CD4-positive, alpha-beta T cell (primary cell): ENCODE measurements around the gene TBC1D9B. TPM values are rescaled to one million over a fixed set of nuclear protein-coding genes. Genes with fewer than 3 reads are reported as not detected.
A peak's percentile ranks its signal among the peaks of the same experiment; 100 is the strongest.

Experiments
- ATAC-seq: fragments of 200-7000 bp; cut with Tn5 transposase; one replicate; pipeline ENCODE4 v1.10.0; 2022; ENCODE audit warnings: mild to moderate bottlenecking; ENCODE audit not compliant: poor library complexity
- CTCF ChIA-PET: fragments of 350-600 bp; sonication (Branson Sonifier 250); formaldehyde crosslinking; loops from one replicate; lab custom pipeline; 2021; ENCODE audit warnings: antibody characterized with exemption, inconsistent platforms; lab: Charles Lee
- POLR2A ChIA-PET: fragments of 350-600 bp; sonication (Branson Sonifier 250); formaldehyde crosslinking; loops from one replicate; lab custom pipeline; 2021; ENCODE audit warnings: antibody characterized with exemption, inconsistent platforms; lab: Charles Lee
- DNase-seq, 14 experiments: peaks; one replicate each; pipeline ENCODE4 v3.0.0-alpha.2; 2013 to 2020; ENCODE audit warnings: mixed read lengths in 2 of 14
- H3K27ac ChIP-seq, 2 donors: one replicate each; pipeline versions ENCODE4 v1.5.1 to v1.7.0; 2013; ENCODE audit warnings: low read length in 2 of 2, low read depth in 1 of 2, mild to moderate bottlenecking in 1 of 2
- H3K27me3 ChIP-seq, 2 experiments: 1 replicate in 1 of 2; 2 replicates in 1 of 2; pipeline versions ENCODE4 v1.6.1 to v1.7.0; 2013; ENCODE audit warnings: low read length in 2 of 2, control low read depth in 1 of 2, mild to moderate bottlenecking in 1 of 2, moderate library complexity in 1 of 2; ENCODE audit not compliant: insufficient read depth in 2 of 2, control insufficient read depth in 1 of 2
- H3K36me3 ChIP-seq: one replicate; pipeline ENCODE4 v1.6.1; 2013; ENCODE audit warnings: low read length, control low read depth; ENCODE audit not compliant: insufficient read depth
- H3K4me1 ChIP-seq: one replicate; pipeline ENCODE4 v1.6.1; 2013; ENCODE audit warnings: low read length, control low read depth; ENCODE audit not compliant: insufficient read depth
- H3K4me3 ChIP-seq: one replicate; pipeline ENCODE4 v1.5.1; 2013; ENCODE audit warnings: mild to moderate bottlenecking, low read length, moderate library complexity
- H3K9me3 ChIP-seq, 2 experiments: 1 replicate in 1 of 2; 2 replicates in 1 of 2; pipeline versions ENCODE4 v1.6.1 to v1.7.0; 2013; ENCODE audit warnings: low read length in 2 of 2, mild to moderate bottlenecking in 2 of 2, control low read depth in 1 of 2, moderate library complexity in 1 of 2; ENCODE audit not compliant: control insufficient read depth in 1 of 2, insufficient read depth in 1 of 2
- H3K27ac Mint-ChIP-seq: one replicate; pipeline ENCODE4 v1.8.0; 2020; ENCODE audit warnings: mixed read lengths
- H3K27me3 Mint-ChIP-seq: one replicate; pipeline ENCODE4 v1.8.0; 2021; ENCODE audit warnings: mixed read lengths
- H3K36me3 Mint-ChIP-seq: one replicate; pipeline ENCODE4 v1.8.0; 2021; ENCODE audit warnings: low read depth, mixed read lengths
- H3K4me1 Mint-ChIP-seq: one replicate; pipeline ENCODE4 v1.8.0; 2021; ENCODE audit warnings: low read depth, mixed read lengths
- H3K4me3 Mint-ChIP-seq: one replicate; pipeline ENCODE4 v1.8.0; 2020; ENCODE audit warnings: mild to moderate bottlenecking, mixed read lengths
- H3K9me3 Mint-ChIP-seq: one replicate; pipeline ENCODE4 v1.8.0; 2020; ENCODE audit warnings: mixed read lengths
- intact Hi-C, 2 experiments: fragments of 100-400 bp; cut with DNase I in 1 of 2; cut with micrococcal nuclease in 1 of 2; formaldehyde crosslinking; loops; one replicate each; pipeline versions ENCODE4 v1.15.1 to v1.9.0; 2023 to 2025; cut with DNase I, micrococcal nuclease
- total RNA-seq, 174 experiments: library from RNA in 2 of 174; stranded (reverse) in 2 of 174; gene quantifications; one replicate each; pipeline ENCODE4 v1.2.3 and lab custom pipeline; 2021 to 2026
- TF ChIP-seq, protein P1 (sequence below): fragments of 200-600 bp; IDR thresholded peaks from one replicate; pipeline ENCODE4 v1.8.0; 2022; ENCODE audit warnings: antibody characterized with exemption, mild to moderate bottlenecking

The TBC1D9B gene
- total RNA-seq, 2 experiments from 2014 or later: 67.5 to 71.8 TPM

DNA sequence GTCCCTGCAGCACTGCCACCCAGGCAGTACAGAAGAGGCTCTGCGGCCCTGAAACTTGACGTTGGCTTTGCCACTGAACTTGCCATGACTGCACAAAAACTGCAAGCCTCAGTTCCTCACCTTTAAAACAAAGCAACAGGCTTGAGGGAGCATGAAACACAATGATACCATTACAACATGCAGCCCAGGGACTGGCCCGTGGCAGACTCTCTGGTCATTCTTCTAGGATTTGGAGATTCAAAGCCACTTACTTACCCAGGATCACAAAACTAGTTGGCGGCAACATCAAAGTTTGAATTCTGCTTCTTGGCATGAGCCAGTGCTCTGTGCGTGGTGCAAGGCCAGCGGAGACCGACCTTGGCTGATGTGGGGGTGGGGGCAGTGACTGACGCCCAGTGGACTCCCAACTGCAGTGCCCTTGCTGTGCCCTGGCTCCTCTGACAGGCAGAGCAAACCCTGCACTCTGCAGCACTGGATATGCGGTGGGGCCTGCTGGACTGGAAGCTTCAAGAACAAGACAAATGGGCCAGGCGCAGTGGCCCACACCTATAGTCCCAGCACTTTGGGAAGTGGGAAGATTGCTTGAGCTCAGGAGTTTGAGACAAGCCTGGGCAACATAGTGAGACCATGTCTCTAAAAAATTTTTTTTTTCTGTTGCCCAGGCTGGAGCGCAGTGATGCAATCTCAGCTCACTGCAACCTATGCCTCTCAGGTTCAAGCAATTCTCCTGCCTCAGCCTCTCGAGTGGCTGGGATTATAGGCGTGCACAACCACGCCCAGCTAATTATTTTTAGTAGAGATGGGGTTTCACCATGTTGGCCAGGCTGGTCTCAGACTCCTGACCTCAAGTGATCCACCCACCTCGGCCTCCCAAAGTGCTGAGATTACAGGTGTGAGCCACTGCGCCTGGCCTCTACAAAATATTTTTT lies 68.1 kb downstream of the TBC1D9B start:
- ATAC-seq (no peak), DNase-seq (no peak)
- no peaks in the 10 kb centered on the region for H3K27me3 ChIP-seq
- no peak overlapping the region for H3K4me3 ChIP-seq
- H3K36me3 ChIP-seq: peaks cover 50% of the 10 kb centered on the region
- Mint-ChIP-seq H3K9me3 (no peaks in the 10 kb centered on the region), H3K36me3 (peaks cover 80% of the 10 kb centered on the region), H3K4me1 (peaks cover 14% of the 10 kb centered on the region), H3K27me3 (no peaks in the 10 kb centered on the region), H3K4me3 (no peak overlapping the region), H3K27ac (no peak overlapping the region)
- TF ChIP-seq, protein P1, sequence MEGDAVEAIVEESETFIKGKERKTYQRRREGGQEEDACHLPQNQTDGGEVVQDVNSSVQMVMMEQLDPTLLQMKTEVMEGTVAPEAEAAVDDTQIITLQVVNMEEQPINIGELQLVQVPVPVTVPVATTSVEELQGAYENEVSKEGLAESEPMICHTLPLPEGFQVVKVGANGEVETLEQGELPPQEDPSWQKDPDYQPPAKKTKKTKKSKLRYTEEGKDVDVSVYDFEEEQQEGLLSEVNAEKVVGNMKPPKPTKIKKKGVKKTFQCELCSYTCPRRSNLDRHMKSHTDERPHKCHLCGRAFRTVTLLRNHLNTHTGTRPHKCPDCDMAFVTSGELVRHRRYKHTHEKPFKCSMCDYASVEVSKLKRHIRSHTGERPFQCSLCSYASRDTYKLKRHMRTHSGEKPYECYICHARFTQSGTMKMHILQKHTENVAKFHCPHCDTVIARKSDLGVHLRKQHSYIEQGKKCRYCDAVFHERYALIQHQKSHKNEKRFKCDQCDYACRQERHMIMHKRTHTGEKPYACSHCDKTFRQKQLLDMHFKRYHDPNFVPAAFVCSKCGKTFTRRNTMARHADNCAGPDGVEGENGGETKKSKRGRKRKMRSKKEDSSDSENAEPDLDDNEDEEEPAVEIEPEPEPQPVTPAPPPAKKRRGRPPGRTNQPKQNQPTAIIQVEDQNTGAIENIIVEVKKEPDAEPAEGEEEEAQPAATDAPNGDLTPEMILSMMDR: no peak
- CTCF ChIA-PET: no interaction called here
- intact Hi-C loops: no loop called here
- H3K4me1 ChIP-seq: peaks cover 20% of the 10 kb centered on the region
- H3K9me3 ChIP-seq: peaks cover 0 to 4% of the 10 kb centered on the region in 2 experiments
- POLR2A ChIA-PET: interaction anchor here (0.8 to 1.1 kb wide), 2 partner anchors 17 to 107 kb away, joined by 3 read pairs; partner anchors contain the start of gene MAML1
- H3K27ac ChIP-seq: no peak overlapping the region

- Histone ChIP-seq H3K4me3 (no peak overlapping the region), H3K27me3 (no peaks in the 10 kb centered on the region), H3K9me3 (peaks cover 0 to 4% of the 10 kb centered on the region in 2 experiments), H3K27ac (peak overlapping the region; percentile 41 to 72), H3K36me3 (peaks cover 63% of the 10 kb centered on the region), H3K4me1 (peaks cover 20% of the 10 kb centered on the region)
- DNase-seq (no peak), ATAC-seq (no peak)
- H3K4me3 Mint-ChIP-seq: no peak overlapping the region
- ChIA-PET CTCF (interaction anchor here (0.8 to 1.5 kb wide), 4 partner anchors 26 to 42 kb away, joined by 3 to 5 read pairs (median 4); no protein-coding TSS in a partner anchor), POLR2A (interaction anchor here (0.6 to 1.7 kb wide), 7 partner anchors 10 to 253 kb away, joined by 3 to 10 read pairs (median 4); partner anchors contain the start of genes HNRNPH1 and SQSTM1)
- H3K9me3 Mint-ChIP-seq: no peaks in the 10 kb centered on the region
- H3K36me3 Mint-ChIP-seq: peaks cover 80% of the 10 kb centered on the region
- H3K27me3 Mint-ChIP-seq: no peaks in the 10 kb centered on the region
- H3K27ac Mint-ChIP-seq: peak overlapping the region; percentile 81
- intact Hi-C loops: no loop called here
- TF ChIP-seq, protein P1: no peak
- H3K4me1 Mint-ChIP-seq: peaks cover 14% of the 10 kb centered on the region
These were observed 70.4 kb downstream of the TBC1D9B start for GRCh38 chr5:179837076-179838011.
